Cardiac muscle cell (in vitro differentiated cells and primary cell): ENCODE measurements around the gene COPZ1. TPM values are rescaled to one million over a fixed set of nuclear protein-coding genes. Genes with fewer than 3 reads are reported as not detected.

Source experiments
- DNase-seq, 2 donors: peaks; one replicate each; pipeline versions ENCODE4 v3.0.0 to v3.0.0-alpha.2; 2010 to 2017; ENCODE audit warnings: low read depth in 1 of 2, low spot score in 1 of 2
- H3K27ac ChIP-seq: fragments of 200-600 bp; sonication (generic); 2 replicates; pipeline ENCODE4 v1.5.1; 2016
- H3K27me3 ChIP-seq: fragments of 200-600 bp; sonication (generic); 2 replicates; pipeline ENCODE4 v1.6.0; 2016; ENCODE audit warnings: control low read depth
- H3K36me3 ChIP-seq: fragments of 200-600 bp; sonication (generic); 2 replicates; pipeline ENCODE4 v1.5.1; 2016; ENCODE audit warnings: control low read depth
- H3K4me1 ChIP-seq: fragments of 200-600 bp; sonication (generic); 2 replicates; pipeline ENCODE4 v1.8.1; 2017; ENCODE audit warnings: low read depth, mild to moderate bottlenecking, mixed run types
- H3K4me3 ChIP-seq: fragments of 200-600 bp; sonication (generic); 2 replicates; pipeline ENCODE4 v1.5.1; 2016; ENCODE audit warnings: mild to moderate bottlenecking
- H3K9me3 ChIP-seq: fragments of 200-600 bp; sonication (generic); 2 replicates; pipeline ENCODE4 v1.5.1; 2017; ENCODE audit warnings: low read depth, mild to moderate bottlenecking, control low read depth
- polyA plus RNA-seq: library from polyadenylated mRNA; unstranded; fragments of >200 nt; fragmentation: Nextera tagmentation; extraction: Ambion mirVana; gene quantifications from 2 replicates; pipeline ENCODE4 v1.2.1, GENCODE V29; 2016
- total RNA-seq: library from RNA; depleted of rRNA; stranded (reverse); fragments of >200 nt; gene quantifications from 2 replicates; pipeline ENCODE4 v1.2.3, GENCODE V29; 2016
- TF ChIP-seq, protein P1 (sequence below): IDR thresholded peaks from 2 replicates; pipeline ENCODE4 v1.5.1; 2012; ENCODE audit warnings: low read depth, mild to moderate bottlenecking, low read length

Gene COPZ1
- total and polyA plus RNA-seq, 2 experiments from 2014 or later: 152 to 213 TPM

DNA sequence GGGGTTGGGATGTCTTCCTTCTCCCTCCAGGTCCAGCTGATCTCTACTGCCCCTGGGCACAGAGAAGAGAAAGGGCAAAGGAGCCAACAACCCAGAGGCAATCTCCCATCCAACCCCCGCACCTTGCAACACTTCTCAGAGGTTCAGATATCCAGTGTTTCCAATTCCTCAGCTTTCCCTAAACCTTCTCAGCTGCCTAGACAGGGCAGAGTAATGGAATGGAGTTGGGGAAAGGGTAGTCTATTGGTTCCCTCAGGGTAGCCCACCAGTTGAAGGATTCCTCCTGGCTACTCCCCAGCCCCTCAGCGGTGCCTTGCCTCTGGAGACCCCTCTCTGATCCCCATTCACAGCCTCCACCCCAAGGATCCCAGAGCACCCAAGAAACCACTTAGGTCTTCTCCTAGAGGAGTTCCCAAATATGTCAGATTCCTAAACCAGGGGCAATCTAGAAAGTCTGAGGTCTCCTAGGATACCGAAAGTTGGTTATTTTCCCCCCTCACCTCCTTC is 24.7 kb upstream of the COPZ1 start:
- Histone ChIP-seq H3K27me3 (no peaks in the 10 kb centered on the region), H3K9me3 (no peaks in the 10 kb centered on the region), H3K36me3 (no peaks in the 10 kb centered on the region), H3K4me3 (peak overlapping the region; percentile 10), H3K4me1 (peaks cover 25% of the 10 kb centered on the region), H3K27ac (peak overlapping the region; percentile 68)
- DNase-seq: no peak
- TF ChIP-seq, protein P1, sequence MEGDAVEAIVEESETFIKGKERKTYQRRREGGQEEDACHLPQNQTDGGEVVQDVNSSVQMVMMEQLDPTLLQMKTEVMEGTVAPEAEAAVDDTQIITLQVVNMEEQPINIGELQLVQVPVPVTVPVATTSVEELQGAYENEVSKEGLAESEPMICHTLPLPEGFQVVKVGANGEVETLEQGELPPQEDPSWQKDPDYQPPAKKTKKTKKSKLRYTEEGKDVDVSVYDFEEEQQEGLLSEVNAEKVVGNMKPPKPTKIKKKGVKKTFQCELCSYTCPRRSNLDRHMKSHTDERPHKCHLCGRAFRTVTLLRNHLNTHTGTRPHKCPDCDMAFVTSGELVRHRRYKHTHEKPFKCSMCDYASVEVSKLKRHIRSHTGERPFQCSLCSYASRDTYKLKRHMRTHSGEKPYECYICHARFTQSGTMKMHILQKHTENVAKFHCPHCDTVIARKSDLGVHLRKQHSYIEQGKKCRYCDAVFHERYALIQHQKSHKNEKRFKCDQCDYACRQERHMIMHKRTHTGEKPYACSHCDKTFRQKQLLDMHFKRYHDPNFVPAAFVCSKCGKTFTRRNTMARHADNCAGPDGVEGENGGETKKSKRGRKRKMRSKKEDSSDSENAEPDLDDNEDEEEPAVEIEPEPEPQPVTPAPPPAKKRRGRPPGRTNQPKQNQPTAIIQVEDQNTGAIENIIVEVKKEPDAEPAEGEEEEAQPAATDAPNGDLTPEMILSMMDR: no peak

DNA sequence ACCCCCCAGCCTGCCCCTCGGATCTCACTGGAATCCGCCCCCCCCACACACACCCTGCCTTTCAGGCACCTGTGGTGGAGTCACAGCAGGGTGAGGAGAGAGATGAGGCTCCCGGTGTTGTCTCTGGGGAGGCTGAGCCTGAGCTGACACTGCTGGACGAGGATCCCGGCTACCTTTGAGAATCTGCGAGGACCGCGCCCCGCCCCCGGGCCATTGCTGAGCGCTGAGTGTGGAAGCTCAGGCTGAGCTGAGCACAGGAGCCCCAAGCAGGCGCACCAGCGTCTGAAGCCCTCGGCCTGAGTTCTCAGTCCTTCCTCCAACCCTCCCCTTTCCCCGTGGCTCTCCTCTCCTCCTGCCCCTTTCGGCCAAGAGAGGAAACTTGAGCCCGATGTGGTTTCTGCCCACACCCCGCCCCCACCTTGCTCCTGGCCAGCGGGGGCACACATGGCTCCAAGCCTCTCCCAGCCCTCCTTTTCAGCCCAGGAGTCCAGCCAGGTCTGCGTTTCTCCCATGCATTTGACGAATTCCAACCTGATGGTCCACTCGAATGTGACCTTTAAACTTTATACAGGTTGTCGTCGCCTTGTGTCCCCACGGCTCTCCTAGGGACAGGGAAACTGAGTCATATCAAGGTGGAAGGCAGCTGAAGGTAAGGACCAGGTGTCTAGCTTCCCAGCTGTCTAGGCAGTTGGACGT is 24.1 kb upstream of the COPZ1 start, which contains the start of gene NFE2:
NFE2 (minus strand) TSS at position 284 of the 696 bp plus-strand sequence. CDS start 5,767 bp downstream, outside the sequence.
- no peaks in the 10 kb centered on the region for H3K36me3 ChIP-seq
- H3K4me1 ChIP-seq: peaks cover 19% of the 10 kb centered on the region
- H3K27ac ChIP-seq: peak within 1 kb of the TSS; percentile 68
- H3K4me3 ChIP-seq: peak within 1 kb of the TSS; percentile 10
- H3K9me3 ChIP-seq: no peaks in the 10 kb centered on the region
- H3K27me3 ChIP-seq: no peaks in the 10 kb centered on the region
- DNase-seq: peak; percentile 83 to 85
- TF ChIP-seq, protein P1: peak; percentile 11

DNA sequence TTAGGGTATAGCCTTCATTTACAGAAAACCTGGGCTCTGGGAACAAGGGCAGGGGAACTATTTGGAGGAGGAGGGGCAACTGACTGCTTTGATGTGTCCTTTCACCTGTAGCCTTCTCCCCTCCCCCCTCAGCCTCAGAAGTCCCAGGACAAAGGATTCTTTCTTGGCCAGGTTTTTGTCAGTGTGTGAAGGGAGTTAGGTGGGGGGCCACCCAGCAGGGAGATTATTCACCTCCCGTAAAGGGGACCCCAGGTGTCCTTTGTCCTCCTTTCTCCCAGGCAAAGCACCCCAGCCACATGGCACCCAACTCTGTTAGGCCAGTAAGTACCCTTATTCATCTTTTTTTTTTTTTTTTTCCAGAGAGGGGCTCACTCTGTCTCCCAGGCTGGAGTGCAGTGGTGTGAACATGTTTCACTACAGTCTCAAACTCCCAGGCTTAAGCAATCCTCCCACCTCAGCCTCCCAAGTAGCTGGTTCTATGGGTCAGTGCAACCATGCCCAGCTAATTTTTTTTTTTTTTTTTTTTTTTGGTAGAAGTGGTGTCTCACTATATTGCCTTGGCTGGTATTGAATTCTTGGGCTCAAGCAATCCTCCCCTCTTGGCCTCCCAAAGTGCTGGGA is 23.4 kb upstream of the COPZ1 start:
- TF ChIP-seq, protein P1: no peak
- Histone ChIP-seq H3K27ac (peak overlapping the region; percentile 68), H3K27me3 (no peaks in the 10 kb centered on the region), H3K4me1 (peaks cover 12% of the 10 kb centered on the region), H3K36me3 (no peaks in the 10 kb centered on the region), H3K9me3 (no peaks in the 10 kb centered on the region), H3K4me3 (no peak overlapping the region)
- DNase-seq: no peak

DNA sequence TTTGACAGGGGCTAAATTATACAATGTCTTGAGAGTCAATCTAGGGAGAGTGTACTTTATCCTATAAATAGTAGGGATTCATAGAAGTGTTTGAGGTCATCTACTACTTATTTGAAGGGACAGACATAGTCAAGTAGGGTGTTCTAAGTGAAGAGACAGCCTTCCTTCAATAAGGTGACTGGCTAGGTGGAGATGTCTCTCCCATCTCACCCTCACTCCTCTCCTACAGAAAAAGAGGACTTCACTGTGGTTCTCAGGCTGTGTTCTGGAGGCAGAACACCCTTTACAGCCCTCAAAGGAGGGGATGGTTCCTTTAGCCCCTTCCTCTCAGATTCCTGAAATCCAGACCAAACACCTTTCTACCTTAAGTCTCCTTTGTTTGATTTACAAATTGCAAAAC is 21.3 kb upstream of the COPZ1 start:
- no peaks in the 10 kb centered on the region for H3K9me3 ChIP-seq
- no peaks in the 10 kb centered on the region for H3K27me3 ChIP-seq
- no peaks in the 10 kb centered on the region for H3K36me3 ChIP-seq
- no peak overlapping the region for H3K4me3 ChIP-seq
- no peak overlapping the region for H3K27ac ChIP-seq
- DNase-seq: no peak
- H3K4me1 ChIP-seq: peaks cover 6% of the 10 kb centered on the region
- TF ChIP-seq, protein P1: no peak

DNA sequence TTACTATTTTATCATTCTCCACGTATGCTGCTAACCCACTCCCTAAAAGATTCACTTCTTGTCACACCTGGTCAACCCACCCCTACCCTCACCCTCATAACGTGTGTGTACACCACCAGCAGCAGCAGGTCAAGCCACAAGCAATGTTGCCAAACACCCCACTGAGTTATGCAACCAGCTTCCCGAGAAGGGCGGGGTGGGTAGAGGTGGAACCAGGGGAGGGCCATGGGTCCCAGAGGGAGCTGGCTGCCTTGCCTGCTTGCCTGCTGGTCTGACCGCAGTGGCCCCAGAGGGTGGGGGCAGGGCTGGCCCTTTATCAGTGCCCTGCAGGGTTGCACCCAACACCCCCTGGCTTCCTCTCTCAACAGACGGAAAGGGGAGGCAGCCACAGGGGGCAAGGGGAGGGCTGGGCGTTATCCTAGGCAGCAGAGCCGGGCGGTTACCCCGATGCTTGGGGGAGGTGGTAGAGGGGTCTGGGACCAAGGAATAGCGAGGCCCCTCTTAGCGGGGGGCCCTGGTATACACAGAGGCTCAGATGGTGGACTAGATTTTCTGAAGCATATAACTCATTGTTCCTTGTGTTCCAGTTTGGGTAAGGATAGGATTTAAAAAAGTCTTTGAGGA is 20.6 kb upstream of the COPZ1 start:
- Histone ChIP-seq H3K4me1 (peaks cover 6% of the 10 kb centered on the region), H3K36me3 (no peaks in the 10 kb centered on the region), H3K9me3 (no peaks in the 10 kb centered on the region), H3K27ac (no peak overlapping the region), H3K27me3 (no peaks in the 10 kb centered on the region), H3K4me3 (no peak overlapping the region)
- TF ChIP-seq, protein P1: no peak
- peak in 1 of 2 donors; percentile 87 for DNase-seq
